ENCODE data around the gene LSM8. TPM values are rescaled to one million over a fixed set of nuclear protein-coding genes. Genes with fewer than 3 reads are reported as not detected.
A peak's percentile ranks its signal among the peaks of the same experiment; 100 is the strongest.

Gene LSM8
- total RNA-seq, 4 donors from 2014 or later = 22.0 to 37.7 (median 26.9) TPM

DNA sequence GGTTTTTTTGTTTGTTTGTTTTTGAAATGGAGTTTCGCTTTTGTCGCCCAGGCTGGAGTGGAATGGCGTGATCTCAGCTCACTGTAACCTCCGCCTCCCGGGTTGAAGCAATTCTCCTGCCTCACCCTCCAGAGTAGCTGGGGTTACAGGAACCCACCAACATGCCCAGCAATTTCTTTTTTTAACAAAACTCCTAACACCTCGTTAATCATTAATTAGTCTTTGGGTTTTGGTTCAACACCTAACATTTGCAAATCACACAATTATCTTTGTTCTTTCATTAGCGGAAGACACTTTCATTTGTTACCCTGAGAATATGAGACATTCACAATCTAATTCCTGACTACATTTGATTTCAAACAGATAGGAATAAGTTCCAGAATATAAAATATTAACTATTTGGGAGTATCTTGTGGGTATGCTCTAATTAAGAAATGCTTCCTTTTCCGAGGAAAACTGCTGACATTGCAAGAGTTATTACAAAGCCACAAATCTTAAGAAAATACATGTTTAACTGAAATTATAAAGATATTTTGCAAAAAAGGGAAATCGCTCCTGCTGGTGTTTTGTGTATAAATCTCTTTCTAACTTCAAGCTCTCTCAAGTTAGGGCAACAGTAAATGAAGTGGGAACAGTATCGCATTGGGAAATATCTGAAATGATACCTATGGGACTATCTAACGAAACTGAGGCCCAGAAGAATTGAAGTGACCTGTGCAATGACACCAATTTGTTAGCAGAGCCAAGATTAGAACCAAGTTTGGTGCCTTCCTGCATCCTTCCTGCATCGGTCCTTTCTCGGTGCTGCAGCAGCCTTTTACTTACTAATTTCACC, 1.2 kb upstream of the LSM8 start:
- no peak for ATAC-seq (ENCODE audit: low FRiP score)
- no peak for DNase-seq (ENCODE audit: low spot score)
- TF ChIP-seq, protein P1, sequence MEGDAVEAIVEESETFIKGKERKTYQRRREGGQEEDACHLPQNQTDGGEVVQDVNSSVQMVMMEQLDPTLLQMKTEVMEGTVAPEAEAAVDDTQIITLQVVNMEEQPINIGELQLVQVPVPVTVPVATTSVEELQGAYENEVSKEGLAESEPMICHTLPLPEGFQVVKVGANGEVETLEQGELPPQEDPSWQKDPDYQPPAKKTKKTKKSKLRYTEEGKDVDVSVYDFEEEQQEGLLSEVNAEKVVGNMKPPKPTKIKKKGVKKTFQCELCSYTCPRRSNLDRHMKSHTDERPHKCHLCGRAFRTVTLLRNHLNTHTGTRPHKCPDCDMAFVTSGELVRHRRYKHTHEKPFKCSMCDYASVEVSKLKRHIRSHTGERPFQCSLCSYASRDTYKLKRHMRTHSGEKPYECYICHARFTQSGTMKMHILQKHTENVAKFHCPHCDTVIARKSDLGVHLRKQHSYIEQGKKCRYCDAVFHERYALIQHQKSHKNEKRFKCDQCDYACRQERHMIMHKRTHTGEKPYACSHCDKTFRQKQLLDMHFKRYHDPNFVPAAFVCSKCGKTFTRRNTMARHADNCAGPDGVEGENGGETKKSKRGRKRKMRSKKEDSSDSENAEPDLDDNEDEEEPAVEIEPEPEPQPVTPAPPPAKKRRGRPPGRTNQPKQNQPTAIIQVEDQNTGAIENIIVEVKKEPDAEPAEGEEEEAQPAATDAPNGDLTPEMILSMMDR (IDR thresholded peaks at IDR 0.05) = no peak

DNA sequence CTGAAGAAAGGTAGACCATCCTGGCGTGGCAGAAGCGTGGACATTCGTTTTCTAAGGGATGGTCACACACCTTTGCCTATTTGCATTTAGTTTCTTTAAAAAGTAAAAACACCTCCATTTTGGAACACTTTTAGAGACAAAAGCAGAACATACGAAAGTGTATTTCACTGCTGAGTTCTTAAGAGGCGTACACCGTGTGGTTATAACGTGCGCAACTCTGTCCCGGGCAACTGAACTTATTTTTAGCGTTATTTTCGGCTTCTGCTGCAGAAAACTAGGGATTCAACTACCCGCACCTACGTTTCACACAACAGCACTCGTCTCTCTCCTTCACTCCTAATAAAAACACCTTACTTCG, 557 bp upstream of the LSM8 start:
- ATAC-seq (ENCODE audit: low FRiP score) (peak; percentile 7), DNase-seq (ENCODE audit: low spot score) (no peak)
- TF ChIP-seq, protein P1 (IDR thresholded peaks at IDR 0.05) = no peak

DNA sequence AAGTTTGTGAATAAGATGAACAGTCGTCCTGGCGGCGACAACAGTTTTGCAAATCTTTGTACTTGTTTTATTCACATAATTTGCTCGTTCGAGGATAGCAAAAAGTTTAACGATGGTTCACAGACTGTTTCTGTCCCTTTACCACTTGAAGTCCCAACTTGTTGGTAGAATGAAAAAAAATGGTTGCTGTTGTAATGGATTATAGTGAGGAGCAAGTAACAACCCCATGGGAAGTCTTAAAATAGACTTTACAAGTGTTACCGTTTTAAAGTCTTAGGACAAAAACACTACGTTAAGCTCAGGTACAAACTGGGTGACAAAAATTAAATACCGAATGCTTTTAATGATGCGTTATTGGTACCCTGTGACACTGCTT, 589 bp downstream of the LSM8 start:
- ATAC-seq (ENCODE audit: low FRiP score) (no peak), DNase-seq (ENCODE audit: low spot score) (no peak)
- TF ChIP-seq, protein P1 (IDR thresholded peaks at IDR 0.05) = no peak

DNA sequence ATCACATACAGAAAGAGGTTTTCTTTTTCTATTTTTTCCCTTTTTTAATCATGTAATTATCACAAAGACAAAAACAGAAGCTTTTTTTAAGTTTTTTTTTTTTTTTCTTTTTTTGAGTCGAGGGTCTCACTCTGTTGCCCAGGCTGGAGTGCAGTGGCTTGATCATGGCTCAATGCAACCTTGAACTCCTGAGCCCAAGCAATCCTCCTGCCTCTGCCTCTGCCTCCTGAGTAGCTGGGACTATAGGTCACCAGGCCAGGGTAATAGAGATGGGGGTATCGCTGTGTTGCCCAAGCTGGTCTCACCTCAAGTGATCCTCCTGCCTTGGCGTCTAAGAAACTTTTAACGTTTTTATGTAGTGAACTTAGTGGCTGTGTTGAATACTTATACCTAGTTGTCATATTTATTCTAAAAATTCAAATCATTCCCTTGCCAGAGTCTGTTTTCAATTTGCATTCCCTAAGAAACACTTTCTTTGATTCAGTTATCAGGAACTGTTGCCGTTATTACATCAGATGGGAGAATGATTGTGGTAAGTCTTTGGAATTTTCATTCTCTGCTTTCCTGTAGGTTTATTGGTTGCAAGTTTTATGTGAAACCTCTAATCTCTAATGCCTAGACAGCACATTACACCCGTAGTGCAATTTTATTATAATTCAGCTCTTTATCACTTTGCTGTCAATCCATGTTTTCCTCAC, 1.3 kb downstream of the LSM8 start:
- DNase-seq (ENCODE audit: low spot score) (no peak), ATAC-seq (ENCODE audit: low FRiP score) (no peak)
- TF ChIP-seq, protein P1 (IDR thresholded peaks at IDR 0.05) = no peak

DNA sequence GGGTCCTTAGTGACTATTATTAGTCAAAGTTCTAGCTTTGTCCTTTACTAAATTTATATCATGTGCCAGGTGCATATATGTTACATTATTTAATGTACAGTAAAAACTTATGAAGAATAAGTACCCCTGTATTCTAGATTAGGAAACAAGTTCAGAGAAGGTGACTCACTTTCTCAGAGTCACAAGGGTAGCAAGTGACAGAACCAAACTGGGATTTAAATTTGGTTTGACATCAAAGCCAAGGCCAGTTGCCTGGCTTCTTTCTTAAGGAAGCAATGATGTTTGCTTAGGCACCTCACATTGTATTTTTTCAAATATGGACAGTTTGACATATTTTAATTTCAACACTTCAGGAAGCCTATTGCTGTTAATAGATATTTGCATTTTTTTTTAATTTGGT, 2.5 kb downstream of the LSM8 start:
- ATAC-seq (ENCODE audit: low FRiP score) (no peak), DNase-seq (ENCODE audit: low spot score) (no peak)
- TF ChIP-seq, protein P1 (IDR thresholded peaks at IDR 0.05) = no peak

DNA sequence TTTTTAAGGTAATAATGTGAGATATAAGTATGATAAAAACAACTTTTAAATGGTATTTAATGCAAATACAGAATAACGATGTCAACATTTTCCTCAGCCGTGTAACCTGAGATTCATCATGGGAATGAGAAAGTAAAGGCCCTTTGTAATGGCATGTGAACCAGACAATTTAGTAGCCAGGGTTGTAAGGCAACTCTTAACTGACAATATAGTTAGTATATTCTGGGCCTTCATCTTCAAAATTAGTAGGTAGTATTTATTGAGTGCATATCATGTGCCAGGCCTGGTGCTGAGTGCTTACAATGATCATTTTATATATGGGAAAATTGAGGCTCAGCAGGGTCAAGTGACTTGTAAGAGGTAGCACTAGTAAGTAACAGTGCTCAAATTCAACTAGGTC, 10.6 kb downstream of the LSM8 start:
- DNase-seq (ENCODE audit: low spot score) = no peak
- TF ChIP-seq, protein P1 (IDR thresholded peaks at IDR 0.05) = no peak
- no peak for ATAC-seq (ENCODE audit: low FRiP score)

Measured in omental fat pad (tissue), 4 donors.